ENCODE measurements around the gene TRIM50. TPM values are rescaled to one million over a fixed set of nuclear protein-coding genes. Genes with fewer than 3 reads are reported as not detected.

Gene TRIM50
- polyA plus RNA-seq, 1 experiment, result not detected

GRCh38 chr7:73359746-73360375 is 32.0 kb upstream of the TRIM50 start:
- POLR2A ChIA-PET, result no interaction called here
- Histone ChIP-seq H3K9me3 (ENCODE audit: control insufficient read depth, insufficient read depth, low read length) (peaks cover 6% of the 10 kb centered on the region; the same call in 1 of the 2 replicates), H3K4me3 (ENCODE audit: low read depth, low read length) (no peak overlapping the region), H3K27me3 (ENCODE audit: control insufficient read depth, insufficient read depth, low read length) (peaks cover 25% of the 10 kb centered on the region), H3K27ac (ENCODE audit: low read depth, low read length) (no peak overlapping the region)
- CTCF ChIA-PET, result no interaction called here
- no peak for DNase-seq (ENCODE audit: low read depth, low spot score)
- TF ChIP-seq, protein P1, sequence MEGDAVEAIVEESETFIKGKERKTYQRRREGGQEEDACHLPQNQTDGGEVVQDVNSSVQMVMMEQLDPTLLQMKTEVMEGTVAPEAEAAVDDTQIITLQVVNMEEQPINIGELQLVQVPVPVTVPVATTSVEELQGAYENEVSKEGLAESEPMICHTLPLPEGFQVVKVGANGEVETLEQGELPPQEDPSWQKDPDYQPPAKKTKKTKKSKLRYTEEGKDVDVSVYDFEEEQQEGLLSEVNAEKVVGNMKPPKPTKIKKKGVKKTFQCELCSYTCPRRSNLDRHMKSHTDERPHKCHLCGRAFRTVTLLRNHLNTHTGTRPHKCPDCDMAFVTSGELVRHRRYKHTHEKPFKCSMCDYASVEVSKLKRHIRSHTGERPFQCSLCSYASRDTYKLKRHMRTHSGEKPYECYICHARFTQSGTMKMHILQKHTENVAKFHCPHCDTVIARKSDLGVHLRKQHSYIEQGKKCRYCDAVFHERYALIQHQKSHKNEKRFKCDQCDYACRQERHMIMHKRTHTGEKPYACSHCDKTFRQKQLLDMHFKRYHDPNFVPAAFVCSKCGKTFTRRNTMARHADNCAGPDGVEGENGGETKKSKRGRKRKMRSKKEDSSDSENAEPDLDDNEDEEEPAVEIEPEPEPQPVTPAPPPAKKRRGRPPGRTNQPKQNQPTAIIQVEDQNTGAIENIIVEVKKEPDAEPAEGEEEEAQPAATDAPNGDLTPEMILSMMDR (IDR thresholded peaks at IDR 0.05; ENCODE audit: low read depth, low read length), result no peak

GRCh38 chr7:73359306-73359705 is 31.4 kb upstream of the TRIM50 start:
- POLR2A ChIA-PET, result no interaction called here
- TF ChIP-seq, protein P1 (IDR thresholded peaks at IDR 0.05; ENCODE audit: low read depth, low read length), result no peak
- Histone ChIP-seq H3K4me3 (ENCODE audit: low read depth, low read length) (no peak overlapping the region), H3K27me3 (ENCODE audit: control insufficient read depth, insufficient read depth, low read length) (peaks cover 22% of the 10 kb centered on the region), H3K27ac (ENCODE audit: low read depth, low read length) (no peak overlapping the region), H3K9me3 (ENCODE audit: control insufficient read depth, insufficient read depth, low read length) (peaks cover 6% of the 10 kb centered on the region; the same call in 1 of the 2 replicates)
- no peak for DNase-seq (ENCODE audit: low read depth, low spot score)
- CTCF ChIA-PET, result no interaction called here

DNA sequence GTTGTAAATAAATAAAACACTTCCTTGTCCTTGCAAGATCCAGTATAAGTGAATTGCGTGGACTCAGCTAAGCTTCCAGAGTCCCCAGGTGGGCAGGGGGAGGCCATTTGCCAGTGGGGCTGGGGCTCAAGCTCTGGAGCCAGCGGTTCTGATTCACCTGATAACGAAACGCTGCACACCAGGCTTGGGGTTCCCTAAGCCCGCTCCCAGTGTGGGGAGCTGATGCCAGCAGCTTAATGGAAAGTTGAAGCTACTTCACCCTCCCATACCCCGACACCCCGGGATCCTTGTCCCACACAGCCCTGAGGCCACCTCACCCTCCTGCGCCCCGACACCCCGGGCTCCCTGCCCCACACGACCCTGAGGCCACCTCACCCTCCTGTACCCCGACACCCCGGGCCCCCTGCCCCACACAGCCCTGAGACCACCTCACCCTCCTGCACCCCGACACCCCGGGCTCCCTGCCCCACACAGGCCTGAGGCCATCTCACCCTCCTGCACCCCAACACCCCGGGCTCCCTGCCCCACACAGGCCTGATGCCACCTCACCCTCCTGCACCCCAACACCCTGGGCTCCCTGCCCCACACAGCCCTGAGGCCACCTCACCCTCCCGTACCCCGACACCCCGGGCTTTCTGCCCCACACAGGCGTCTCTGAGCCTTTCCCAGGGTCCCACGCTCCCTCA is 30.9 kb upstream of the TRIM50 start:
- Histone ChIP-seq H3K27me3 (ENCODE audit: control insufficient read depth, insufficient read depth, low read length) (peaks cover 18% of the 10 kb centered on the region), H3K9me3 (ENCODE audit: control insufficient read depth, insufficient read depth, low read length) (peaks cover 6% of the 10 kb centered on the region; the same call in 1 of the 2 replicates), H3K27ac (ENCODE audit: low read depth, low read length) (no peak overlapping the region), H3K4me3 (ENCODE audit: low read depth, low read length) (no peak overlapping the region)
- TF ChIP-seq, protein P1 (IDR thresholded peaks at IDR 0.05; ENCODE audit: low read depth, low read length), result no peak
- DNase-seq (ENCODE audit: low read depth, low spot score), result no peak
- CTCF ChIA-PET, result interaction anchor here (2.0 kb wide), 1 partner anchor 16 kb away, joined by 10 read pairs; no protein-coding TSS in a partner anchor
- POLR2A ChIA-PET, result interaction anchor here (0.6 kb wide), 1 partner anchor 734 kb away, joined by 3 read pairs; no protein-coding TSS in a partner anchor

GRCh38 chr7:73356159-73356558 is 28.3 kb upstream of the TRIM50 start:
- CTCF ChIA-PET, result interaction anchor here (1.4 kb wide), 1 partner anchor 32 kb away, joined by 3 read pairs; no protein-coding TSS in a partner anchor
- peaks cover 11% of the 10 kb centered on the region for H3K27me3 ChIP-seq (ENCODE audit: control insufficient read depth, insufficient read depth, low read length)

More at GRCh38 chr7:73356159-73356558, 28.3 kb upstream of the TRIM50 start:
- H3K9me3 ChIP-seq (ENCODE audit: control insufficient read depth, insufficient read depth, low read length), result peaks cover 14% of the 10 kb centered on the region
- no peak for DNase-seq (ENCODE audit: low read depth, low spot score)
- POLR2A ChIA-PET, result no interaction called here
- no peak overlapping the region for H3K27ac ChIP-seq (ENCODE audit: low read depth, low read length)
- TF ChIP-seq, protein P1 (IDR thresholded peaks at IDR 0.05; ENCODE audit: low read depth, low read length), result no peak
- no peak overlapping the region for H3K4me3 ChIP-seq (ENCODE audit: low read depth, low read length)
